DND-41 (cell line): Measurements from ENCODE around the gene MESD.

Experiments used
- ATAC-seq: fragments of 200-7000 bp; cut with Tn5 transposase; 3 replicates; pipeline ENCODE4 v1.9.1; 2021; ENCODE audit warnings: low read depth; ENCODE audit not compliant: insufficient read depth
- DNase-seq: peaks from one replicate; pipeline ENCODE4 v3.0.0-alpha.2; 2020
- H2AFZ ChIP-seq: 2 replicates; pipeline ENCODE4 v1.6.0; 2012; ENCODE audit warnings: low read depth, low read length
- H3K27ac ChIP-seq: 2 replicates; pipeline ENCODE4 v1.5.1; 2012; ENCODE audit warnings: low read length, inconsistent platforms
- H3K27me3 ChIP-seq: fragments of 200-600 bp; sonication (generic); 2 replicates; pipeline ENCODE4 v1.6.0; 2012; ENCODE audit warnings: low read length, mild to moderate bottlenecking, inconsistent platforms; ENCODE audit not compliant: insufficient read depth, poor library complexity
- H3K36me3 ChIP-seq: 2 replicates; pipeline ENCODE4 v1.5.1; 2012; ENCODE audit warnings: low read length, inconsistent platforms; ENCODE audit not compliant: insufficient read depth
- H3K4me1 ChIP-seq: 2 replicates; pipeline ENCODE4 v1.5.1; 2012; ENCODE audit warnings: mild to moderate bottlenecking, low read length; ENCODE audit not compliant: insufficient read depth
- H3K4me2 ChIP-seq: 2 replicates; pipeline ENCODE4 v1.6.0; 2012; ENCODE audit warnings: mild to moderate bottlenecking, moderate library complexity, low read length, inconsistent platforms; ENCODE audit not compliant: insufficient read depth
- H3K4me3 ChIP-seq, 2 experiments: fragments of 200-600 bp in 1 of 2; shearing (Covaris generic) in 1 of 2; 2 replicates each; pipeline ENCODE4 v1.5.1; 2012 to 2016; ENCODE audit warnings: inconsistent platforms in 2 of 2, low read length in 2 of 2, mild to moderate bottlenecking in 2 of 2, low read depth in 1 of 2, moderate library complexity in 1 of 2
- H3K79me2 ChIP-seq: 2 replicates; pipeline ENCODE4 v1.6.0; 2012; ENCODE audit warnings: low read length, inconsistent platforms; ENCODE audit not compliant: insufficient read depth
- H3K9ac ChIP-seq: 2 replicates; pipeline ENCODE4 v1.6.0; 2012; ENCODE audit warnings: low read depth, mild to moderate bottlenecking, inconsistent platforms, low read length, moderate library complexity
- H3K9me3 ChIP-seq: 2 replicates; pipeline ENCODE4 v1.5.1; 2012; ENCODE audit warnings: low read length, moderate library complexity, mild to moderate bottlenecking, inconsistent platforms; ENCODE audit not compliant: insufficient read depth, severe bottlenecking
- H4K20me1 ChIP-seq: 2 replicates; pipeline ENCODE4 v1.6.0; 2012; ENCODE audit warnings: low read length; ENCODE audit not compliant: insufficient read depth
- EZH2 ChIP-seq: IDR thresholded peaks from 3 replicates; pipeline ENCODE4 v1.6.1; 2012; ENCODE audit warnings: borderline replicate concordance, low read depth, mild to moderate bottlenecking, moderate library complexity, low read length, inconsistent platforms; ENCODE audit not compliant: severe bottlenecking
- TF ChIP-seq, protein P1 (sequence below): IDR thresholded peaks from 2 replicates; pipeline ENCODE4 v1.5.1; 2012; ENCODE audit warnings: borderline replicate concordance, low read length, moderate library complexity, mild to moderate bottlenecking; ENCODE audit not compliant: poor library complexity, severe bottlenecking; ENCODE audit errors: extremely low read depth

The MESD gene

DNA sequence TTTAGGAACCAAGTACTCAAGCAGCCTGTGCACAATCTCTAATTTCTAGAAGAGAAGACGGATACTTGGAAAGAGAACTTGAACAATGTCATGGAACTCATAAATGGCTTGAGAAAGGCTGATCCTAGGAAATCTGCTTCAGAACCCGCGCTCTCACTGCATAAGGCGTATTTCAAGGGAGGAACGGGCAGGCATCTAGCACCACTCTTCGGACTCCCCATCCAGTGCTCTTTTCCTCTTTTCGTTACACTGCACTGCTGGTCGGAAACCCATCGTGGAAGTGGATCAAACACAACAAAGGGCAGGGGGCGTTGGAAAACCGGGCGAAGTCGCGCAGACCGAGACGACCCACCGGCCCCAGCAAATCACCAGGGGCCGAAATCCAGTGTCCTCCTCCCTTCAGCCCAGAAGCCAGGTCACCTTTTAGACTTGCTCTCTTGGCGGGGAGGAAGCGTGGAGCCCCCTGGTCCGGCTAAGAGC is 10.6 kb upstream of the MESD start:
- no peaks in the 10 kb centered on the region for H3K9me3 ChIP-seq
- H3K4me3 ChIP-seq = peak overlapping the region; percentile 34 to 72; a peak in 3 of 4 replicates
- peak overlapping the region; percentile 81 for H3K4me2 ChIP-seq
- TF ChIP-seq, protein P1, sequence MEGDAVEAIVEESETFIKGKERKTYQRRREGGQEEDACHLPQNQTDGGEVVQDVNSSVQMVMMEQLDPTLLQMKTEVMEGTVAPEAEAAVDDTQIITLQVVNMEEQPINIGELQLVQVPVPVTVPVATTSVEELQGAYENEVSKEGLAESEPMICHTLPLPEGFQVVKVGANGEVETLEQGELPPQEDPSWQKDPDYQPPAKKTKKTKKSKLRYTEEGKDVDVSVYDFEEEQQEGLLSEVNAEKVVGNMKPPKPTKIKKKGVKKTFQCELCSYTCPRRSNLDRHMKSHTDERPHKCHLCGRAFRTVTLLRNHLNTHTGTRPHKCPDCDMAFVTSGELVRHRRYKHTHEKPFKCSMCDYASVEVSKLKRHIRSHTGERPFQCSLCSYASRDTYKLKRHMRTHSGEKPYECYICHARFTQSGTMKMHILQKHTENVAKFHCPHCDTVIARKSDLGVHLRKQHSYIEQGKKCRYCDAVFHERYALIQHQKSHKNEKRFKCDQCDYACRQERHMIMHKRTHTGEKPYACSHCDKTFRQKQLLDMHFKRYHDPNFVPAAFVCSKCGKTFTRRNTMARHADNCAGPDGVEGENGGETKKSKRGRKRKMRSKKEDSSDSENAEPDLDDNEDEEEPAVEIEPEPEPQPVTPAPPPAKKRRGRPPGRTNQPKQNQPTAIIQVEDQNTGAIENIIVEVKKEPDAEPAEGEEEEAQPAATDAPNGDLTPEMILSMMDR = no peak
- no peak for TF ChIP-seq EZH2
- H3K9ac ChIP-seq = peak overlapping the region; percentile 83
- DNase-seq (no peak), ATAC-seq (peak; percentile 5; the same call in 1 of the 3 replicates)
- peaks cover 22% of the 10 kb centered on the region for H4K20me1 ChIP-seq
- no peaks in the 10 kb centered on the region for H3K27me3 ChIP-seq
- peaks cover 39% of the 10 kb centered on the region for H3K4me1 ChIP-seq
- peak overlapping the region; percentile 81 for H3K27ac ChIP-seq
- H3K79me2 ChIP-seq = peaks cover 41% of the 10 kb centered on the region
- H3K36me3 ChIP-seq = peaks cover 18% of the 10 kb centered on the region
- H2AFZ ChIP-seq = peak overlapping the region; percentile 71

GRCh38 chr15:80999623-81000036 is 10.0 kb upstream of the MESD start:
- Histone ChIP-seq H3K4me3 (peak overlapping the region; percentile 34 to 72; a peak in 3 of 4 replicates), H3K9me3 (no peaks in the 10 kb centered on the region), H3K27ac (peak overlapping the region; percentile 81), H3K4me2 (peak overlapping the region; percentile 81), H3K9ac (peak overlapping the region; percentile 83), H2AFZ (peak overlapping the region; percentile 71), H3K79me2 (peaks cover 35% of the 10 kb centered on the region), H4K20me1 (peaks cover 20% of the 10 kb centered on the region), H3K36me3 (peaks cover 18% of the 10 kb centered on the region), H3K27me3 (no peaks in the 10 kb centered on the region), H3K4me1 (peaks cover 39% of the 10 kb centered on the region)
- no peak for TF ChIP-seq EZH2
- TF ChIP-seq, protein P1 = no peak
- peak; percentile 62 for DNase-seq
- peak; percentile 31 for ATAC-seq

DNA sequence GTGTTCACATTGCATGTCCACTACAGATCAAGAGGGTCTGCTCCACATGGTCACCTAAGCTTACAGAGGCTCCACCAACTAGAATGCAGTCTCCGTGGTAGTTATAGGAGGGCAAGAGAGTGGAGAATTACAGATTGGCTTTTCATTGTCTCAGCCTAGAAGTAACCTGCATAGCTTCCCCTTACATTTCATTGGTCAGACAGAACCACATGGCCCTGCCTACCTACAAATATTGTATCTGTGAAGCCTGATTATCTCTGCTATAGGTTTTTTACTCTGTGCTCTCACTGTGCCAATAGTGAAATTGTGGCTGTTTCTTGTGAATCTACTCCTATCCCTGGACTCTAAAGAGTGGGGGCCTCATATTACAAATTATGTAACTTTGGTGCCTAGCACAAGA is 8.6 kb upstream of the MESD start:
- Histone ChIP-seq H3K79me2 (peaks cover 22% of the 10 kb centered on the region), H3K36me3 (peaks cover 10% of the 10 kb centered on the region), H3K27ac (no peak overlapping the region), H3K9ac (no peak overlapping the region), H3K9me3 (no peaks in the 10 kb centered on the region), H3K27me3 (no peaks in the 10 kb centered on the region), H4K20me1 (peaks cover 11% of the 10 kb centered on the region), H3K4me1 (peaks cover 29% of the 10 kb centered on the region), H3K4me3 (no peak overlapping the region), H3K4me2 (no peak overlapping the region), H2AFZ (no peak overlapping the region; the same call in 1 of the 2 replicates)
- DNase-seq = no peak
- ATAC-seq = no peak
- no peak for TF ChIP-seq EZH2
- TF ChIP-seq, protein P1 = no peak

DNA sequence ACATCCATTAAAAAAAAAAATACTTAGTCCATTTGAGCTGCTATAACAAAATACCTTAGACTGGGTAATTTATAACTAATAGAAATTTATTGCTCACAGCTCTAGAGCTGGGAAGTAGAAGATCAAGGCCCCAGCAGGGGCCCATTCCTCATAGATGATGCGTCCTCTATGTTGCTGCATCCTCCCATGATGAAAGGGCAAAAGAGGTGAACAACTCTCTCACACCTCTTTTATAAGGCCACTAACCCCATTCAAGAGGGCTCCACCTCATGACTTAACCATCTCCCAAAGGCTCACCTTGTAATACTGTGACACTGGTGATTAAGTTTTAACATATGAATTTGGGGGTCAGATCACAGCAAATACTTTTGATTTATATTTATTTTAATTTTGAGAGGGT is 8.1 kb upstream of the MESD start:
- peaks cover 23% of the 10 kb centered on the region for H3K4me1 ChIP-seq
- H3K79me2 ChIP-seq = peaks cover 16% of the 10 kb centered on the region
- H3K9ac ChIP-seq = no peak overlapping the region
- no peak for ATAC-seq
- no peak overlapping the region for H3K4me2 ChIP-seq
- no peak overlapping the region for H3K4me3 ChIP-seq
- DNase-seq = no peak
- TF ChIP-seq EZH2 = no peak
- TF ChIP-seq, protein P1 = no peak
- H3K9me3 ChIP-seq = no peaks in the 10 kb centered on the region
- peaks cover 5% of the 10 kb centered on the region for H3K36me3 ChIP-seq
- peaks cover 6% of the 10 kb centered on the region for H4K20me1 ChIP-seq
- H3K27ac ChIP-seq = no peak overlapping the region
- no peaks in the 10 kb centered on the region for H3K27me3 ChIP-seq
- H2AFZ ChIP-seq = no peak overlapping the region
